ENCODE results near the gene ERG.

The ERG gene

GRCh38 chr21:38386967-38387366, 111.3 kb downstream of the ERG start:
- no peak for DNase-seq

GRCh38 chr21:38385427-38386175, 112.7 kb downstream of the ERG start:
- no peak for DNase-seq

- peak; percentile 73 for DNase-seq
Observed at GRCh38 chr21:38384675-38385426, 113.4 kb downstream of the ERG start.

GRCh38 chr21:38384238-38384560, 114.1 kb downstream of the ERG start:
- no peak for DNase-seq

GRCh38 chr21:38383411-38384237, 114.7 kb downstream of the ERG start:
- DNase-seq = no peak

GRCh38 chr21:38380481-38381137, 117.7 kb downstream of the ERG start:
- DNase-seq = peak; percentile 7

- DNase-seq = no peak
Observed at GRCh38 chr21:38379147-38379546, 119.1 kb downstream of the ERG start.

GRCh38 chr21:38377165-38378088, 120.8 kb downstream of the ERG start:
- no peak for DNase-seq

GRCh38 chr21:38376693-38377092, 121.6 kb downstream of the ERG start:
- DNase-seq = no peak

GRCh38 chr21:38376235-38376634, 122.0 kb downstream of the ERG start:
- peak; percentile 10 for DNase-seq

- DNase-seq = no peak
Observed at GRCh38 chr21:38367646-38368045, 130.6 kb downstream of the ERG start.

- DNase-seq = no peak
Observed at GRCh38 chr21:38365521-38365920, 132.8 kb downstream of the ERG start.

- DNase-seq = no peak
Observed at GRCh38 chr21:38363693-38364092, 134.6 kb downstream of the ERG start.

GRCh38 chr21:38361324-38361723, 137.0 kb downstream of the ERG start:
- no peak for DNase-seq

GRCh38 chr21:38359835-38360234, 138.4 kb downstream of the ERG start:
- no peak for DNase-seq

GRCh38 chr21:38359090-38359489, 139.2 kb downstream of the ERG start:
- no peak for DNase-seq

GRCh38 chr21:38358666-38359065, 139.6 kb downstream of the ERG start:
- no peak for DNase-seq

- no peak for DNase-seq
Observed at GRCh38 chr21:38358098-38358497, 140.2 kb downstream of the ERG start.

- DNase-seq = no peak
Observed at GRCh38 chr21:38356883-38357625, 141.2 kb downstream of the ERG start.

- DNase-seq = peak; percentile 64
Observed at GRCh38 chr21:38355992-38356781, 142.1 kb downstream of the ERG start.

Measured in inflammatory macrophage treated with lipopolysaccharide for 4 hours (primary cell).